GM13977 (cell line): ENCODE results near the gene SCN1A.

Source experiments
- DNase-seq: peaks from one replicate; pipeline ENCODE4 v3.0.0; 2012; ENCODE audit warnings: low spot score
- in situ Hi-C: fragments of 300-500 bp; cut with MboI; formaldehyde crosslinking; loops from one replicate; pipeline ENCODE4 v1.12.0; 2022; ENCODE audit warnings: low sequenced_read_pairs, low pct_unique_long_range_greater_than_20kb, mixed read lengths, inconsistent platforms; ENCODE audit not compliant: unreplicated experiment
- TF ChIP-seq, protein P1 (sequence below): IDR thresholded peaks from 2 replicates; pipeline ENCODE4 v1.5.1; 2012; ENCODE audit warnings: mild to moderate bottlenecking, control low read depth; ENCODE audit not compliant: insufficient read depth; ENCODE audit errors: extremely low read depth, missing control alignments

Gene SCN1A

DNA sequence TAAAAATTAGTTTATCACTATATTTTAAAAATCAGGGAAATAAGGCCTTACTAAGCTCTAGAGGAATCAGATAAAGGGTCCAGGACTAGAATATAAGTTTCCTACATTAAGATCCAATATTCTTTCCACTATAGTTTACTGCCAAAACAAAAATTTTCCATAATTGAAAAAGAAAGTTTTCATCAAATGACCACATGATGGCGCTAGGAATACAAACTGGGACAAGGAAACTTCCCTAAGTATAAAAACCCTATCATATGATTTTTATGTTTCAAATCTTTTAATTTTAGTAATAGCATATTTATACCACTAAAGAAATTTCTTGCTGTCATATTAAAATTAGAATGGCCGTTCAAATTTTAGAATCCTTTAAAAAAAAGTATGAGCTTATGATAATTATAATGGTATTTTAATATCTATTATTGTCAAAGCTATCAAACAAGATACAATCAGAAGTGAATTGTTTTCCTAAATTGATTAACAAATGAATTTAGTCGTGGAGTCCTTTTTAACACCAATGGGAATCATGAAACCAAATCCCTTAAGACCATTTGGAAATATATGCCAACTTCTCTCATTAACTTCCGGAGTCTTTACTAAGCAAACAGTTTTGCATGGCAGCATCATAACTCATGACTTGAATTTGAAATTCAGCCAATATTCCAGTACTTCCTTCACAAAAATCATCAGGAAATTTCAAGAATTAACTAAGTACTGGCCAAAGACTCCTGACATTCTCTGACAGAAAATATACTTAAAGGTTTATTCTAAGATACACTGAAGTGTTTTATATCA lies 70.3 kb downstream of the SCN1A start:
- TF ChIP-seq, protein P1, sequence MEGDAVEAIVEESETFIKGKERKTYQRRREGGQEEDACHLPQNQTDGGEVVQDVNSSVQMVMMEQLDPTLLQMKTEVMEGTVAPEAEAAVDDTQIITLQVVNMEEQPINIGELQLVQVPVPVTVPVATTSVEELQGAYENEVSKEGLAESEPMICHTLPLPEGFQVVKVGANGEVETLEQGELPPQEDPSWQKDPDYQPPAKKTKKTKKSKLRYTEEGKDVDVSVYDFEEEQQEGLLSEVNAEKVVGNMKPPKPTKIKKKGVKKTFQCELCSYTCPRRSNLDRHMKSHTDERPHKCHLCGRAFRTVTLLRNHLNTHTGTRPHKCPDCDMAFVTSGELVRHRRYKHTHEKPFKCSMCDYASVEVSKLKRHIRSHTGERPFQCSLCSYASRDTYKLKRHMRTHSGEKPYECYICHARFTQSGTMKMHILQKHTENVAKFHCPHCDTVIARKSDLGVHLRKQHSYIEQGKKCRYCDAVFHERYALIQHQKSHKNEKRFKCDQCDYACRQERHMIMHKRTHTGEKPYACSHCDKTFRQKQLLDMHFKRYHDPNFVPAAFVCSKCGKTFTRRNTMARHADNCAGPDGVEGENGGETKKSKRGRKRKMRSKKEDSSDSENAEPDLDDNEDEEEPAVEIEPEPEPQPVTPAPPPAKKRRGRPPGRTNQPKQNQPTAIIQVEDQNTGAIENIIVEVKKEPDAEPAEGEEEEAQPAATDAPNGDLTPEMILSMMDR, result peak; percentile 48
- in situ Hi-C loops, result no loop called here
- no peak for DNase-seq

DNA sequence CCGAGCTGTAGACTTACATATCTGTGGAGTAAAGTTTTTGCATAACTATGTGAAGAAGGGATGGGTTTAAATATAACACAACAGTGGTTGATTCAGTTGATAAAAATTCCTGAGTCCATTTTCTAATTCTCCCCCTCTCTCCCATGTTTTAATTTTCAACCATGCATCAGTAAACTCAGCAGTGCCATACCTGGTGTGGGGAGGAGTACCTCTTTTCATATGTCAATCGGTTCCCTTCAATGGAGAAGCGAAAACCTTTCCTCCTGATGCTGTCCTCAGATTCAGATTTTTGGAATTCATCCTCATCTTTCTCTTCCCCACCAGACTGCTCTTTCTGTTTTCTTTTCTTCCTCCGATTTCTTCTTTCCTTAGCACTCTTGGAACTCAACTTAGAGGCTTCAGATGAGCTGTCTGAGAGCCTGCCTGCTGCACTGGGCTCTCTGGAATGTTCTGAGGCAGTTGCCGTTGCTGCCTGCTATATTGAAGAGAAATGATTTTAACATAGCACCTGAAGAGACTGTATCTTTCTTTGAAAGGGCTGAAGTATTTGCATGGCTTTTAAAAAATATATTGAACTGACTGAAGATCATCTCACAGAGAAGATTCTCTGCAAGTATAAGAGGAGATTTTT lies 82.9 kb downstream of the SCN1A start:
- TF ChIP-seq, protein P1, result no peak
- no peak for DNase-seq
- in situ Hi-C loops, result no loop called here

DNA sequence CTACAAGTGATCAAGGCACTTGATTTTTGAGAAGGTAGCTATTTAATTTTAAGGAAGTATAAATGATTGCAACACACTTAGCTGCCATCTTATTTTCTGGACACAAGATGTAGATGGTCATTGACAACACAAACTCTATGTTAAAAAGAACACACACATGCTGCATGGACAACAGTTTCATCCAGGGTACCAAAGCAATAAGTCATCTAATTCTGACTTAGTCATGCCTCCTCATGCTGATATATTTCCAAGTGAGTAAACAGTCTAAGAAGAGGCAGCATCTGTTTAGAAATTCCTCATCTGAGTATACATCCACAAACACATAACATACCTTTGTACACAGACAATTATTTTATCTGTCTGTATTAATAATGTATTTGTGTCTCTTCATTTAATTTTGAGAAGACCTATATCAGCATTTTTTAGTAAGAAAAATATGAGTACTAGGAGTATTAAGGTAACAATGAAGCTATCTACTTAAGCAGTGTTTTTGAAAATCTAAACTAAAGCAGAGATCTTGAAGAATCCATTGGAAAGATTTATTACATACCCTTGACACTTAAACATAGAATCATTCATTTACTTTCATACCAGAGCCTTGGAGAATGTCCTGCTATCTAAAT lies 84.9 kb downstream of the SCN1A start:
- in situ Hi-C loops, result no loop called here
- no peak for DNase-seq
- TF ChIP-seq, protein P1, result no peak

DNA sequence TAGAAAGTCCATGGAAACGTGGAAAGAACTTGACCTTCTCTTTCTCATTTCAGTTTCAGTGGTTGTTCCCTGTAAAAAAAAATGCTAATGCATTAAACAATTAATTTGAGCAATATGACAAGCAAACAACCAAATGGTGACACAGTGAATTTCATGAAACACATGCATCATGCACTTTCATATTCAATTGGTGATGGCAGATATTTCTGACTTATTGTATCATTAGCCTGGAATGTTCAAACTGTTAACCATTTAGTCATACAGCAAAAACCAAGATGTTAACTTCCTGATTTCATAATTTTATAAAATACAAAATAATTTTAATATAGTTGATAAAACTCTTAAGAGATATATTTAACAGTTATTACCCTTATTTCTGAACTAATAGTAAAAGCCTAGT lies 85.5 kb downstream of the SCN1A start:
- TF ChIP-seq, protein P1, result no peak

DNA sequence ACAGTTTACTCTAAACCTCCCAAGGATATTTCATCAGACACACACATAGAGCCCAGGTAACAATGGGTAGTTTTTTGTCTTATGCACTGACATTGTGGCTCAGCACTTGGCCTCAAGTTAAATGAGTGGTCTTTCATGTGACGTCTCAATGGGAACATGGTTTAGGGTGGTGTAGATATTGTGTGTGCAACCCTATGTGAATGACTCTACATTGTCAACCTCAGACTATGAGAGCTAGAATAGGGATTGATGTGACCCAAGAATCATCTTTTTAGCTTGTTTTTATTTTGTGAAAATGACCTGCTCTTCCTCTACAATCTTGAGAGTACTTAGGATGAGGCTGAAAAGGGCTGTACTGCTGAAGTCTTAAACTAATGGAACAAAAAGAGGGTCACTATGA lies 86.2 kb downstream of the SCN1A start:
- in situ Hi-C loops, result no loop called here

More for the DNA sequence above, 85.5 kb downstream of the SCN1A start:
- in situ Hi-C loops, result no loop called here
- no peak for DNase-seq

DNA sequence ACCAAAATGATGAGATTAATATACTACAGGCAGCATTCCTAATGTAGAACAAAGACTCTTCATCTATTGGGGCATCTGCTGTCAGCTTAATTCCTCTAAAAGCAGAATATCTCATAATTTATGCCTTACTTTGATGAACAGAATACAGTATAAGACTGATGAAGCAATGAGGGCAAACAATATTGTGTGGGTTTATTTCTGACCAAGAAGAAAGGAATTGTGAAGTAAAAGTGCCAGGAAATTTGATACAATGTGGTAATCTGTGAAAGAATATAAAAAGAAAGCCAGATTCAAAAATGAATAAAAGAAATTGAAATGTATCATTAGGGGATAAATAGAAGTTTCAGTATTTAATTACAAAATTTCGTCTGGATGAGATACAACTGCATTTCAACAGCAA lies 95.5 kb downstream of the SCN1A start:
- TF ChIP-seq, protein P1, result no peak
- no peak for DNase-seq
- in situ Hi-C loops, result no loop called here

More for the DNA sequence above, 86.2 kb downstream of the SCN1A start:
- TF ChIP-seq, protein P1, result no peak
- no peak for DNase-seq
